NCI-H2029 (cell line): ENCODE results near the gene TRAF2.
A peak's percentile ranks its signal among the peaks of the same experiment; 100 is the strongest.

Experiments used
- DNase-seq: peaks from one replicate; lab custom pipeline; 2025; lab: John Stamatoyannopoulos, UW

The TRAF2 gene

DNA sequence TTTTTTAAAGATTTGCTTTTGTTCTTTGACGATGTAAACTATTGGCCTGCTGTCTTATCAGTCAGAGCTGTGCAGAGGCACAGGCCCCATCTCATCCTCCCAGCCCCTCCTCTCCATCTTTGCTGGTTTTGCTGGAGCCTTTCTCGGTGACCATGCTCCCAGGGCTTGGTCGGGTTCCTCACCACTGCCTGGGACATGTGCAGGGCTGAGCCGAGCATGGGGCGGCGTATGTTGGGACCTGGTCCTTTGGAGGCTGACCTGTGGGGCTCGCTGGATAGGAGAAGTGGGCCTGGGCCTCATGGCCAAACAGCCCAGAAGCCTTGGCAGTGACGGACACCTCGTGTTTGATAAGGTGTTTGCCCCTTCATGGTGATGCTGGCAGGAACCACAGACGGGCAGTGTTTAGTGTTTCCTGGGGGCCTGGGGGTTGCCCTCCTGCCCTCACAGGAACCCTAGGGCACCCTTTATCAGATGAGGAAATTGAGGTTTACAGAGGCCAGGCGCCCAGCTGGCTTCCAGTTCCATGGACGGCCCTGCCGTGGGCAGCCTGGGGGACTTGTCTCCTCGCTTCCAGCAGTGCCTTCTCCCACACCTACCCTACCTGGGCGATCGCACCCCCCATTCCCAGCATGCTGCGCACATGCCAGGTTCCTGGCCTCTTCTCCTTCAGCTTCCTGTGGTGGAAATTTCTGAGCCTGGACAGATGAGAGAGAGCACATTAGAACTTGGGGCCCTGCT, 27.6 kb downstream of the TRAF2 start:
- no peak for DNase-seq

DNA sequence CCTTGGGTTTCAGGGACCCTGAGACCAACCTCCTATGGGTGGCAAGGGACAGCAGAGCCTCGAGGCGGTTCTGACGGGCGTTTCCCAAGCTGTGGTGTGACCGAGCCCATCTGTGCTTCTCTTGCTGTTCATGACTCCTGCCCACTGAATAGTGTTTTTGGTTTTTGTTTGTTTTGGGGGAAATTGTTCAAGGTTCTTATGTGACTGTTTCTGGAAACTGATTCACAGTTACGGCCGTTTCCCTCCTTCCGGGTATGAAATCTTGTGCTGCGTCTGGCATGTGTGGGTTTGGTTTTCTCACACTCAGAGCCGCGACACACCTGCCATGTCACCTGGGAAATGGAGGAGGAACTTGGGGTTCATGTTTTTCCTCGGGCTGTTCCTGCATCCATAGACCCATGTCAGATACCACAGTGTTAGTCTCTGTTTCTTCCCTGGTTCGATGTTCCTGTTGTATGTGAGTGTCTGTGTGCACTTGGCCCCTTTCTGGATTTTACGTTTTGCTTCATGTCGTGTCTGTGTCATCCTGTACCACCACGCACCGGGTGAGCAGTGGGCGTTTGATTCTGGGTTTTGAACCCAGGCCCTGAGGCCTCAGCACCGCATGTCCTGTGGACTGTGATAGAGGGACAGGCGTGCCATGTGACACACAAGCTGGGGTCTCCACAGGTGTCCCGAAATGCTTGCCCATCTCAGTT, 29.5 kb downstream of the TRAF2 start:
- DNase-seq = no peak

DNA sequence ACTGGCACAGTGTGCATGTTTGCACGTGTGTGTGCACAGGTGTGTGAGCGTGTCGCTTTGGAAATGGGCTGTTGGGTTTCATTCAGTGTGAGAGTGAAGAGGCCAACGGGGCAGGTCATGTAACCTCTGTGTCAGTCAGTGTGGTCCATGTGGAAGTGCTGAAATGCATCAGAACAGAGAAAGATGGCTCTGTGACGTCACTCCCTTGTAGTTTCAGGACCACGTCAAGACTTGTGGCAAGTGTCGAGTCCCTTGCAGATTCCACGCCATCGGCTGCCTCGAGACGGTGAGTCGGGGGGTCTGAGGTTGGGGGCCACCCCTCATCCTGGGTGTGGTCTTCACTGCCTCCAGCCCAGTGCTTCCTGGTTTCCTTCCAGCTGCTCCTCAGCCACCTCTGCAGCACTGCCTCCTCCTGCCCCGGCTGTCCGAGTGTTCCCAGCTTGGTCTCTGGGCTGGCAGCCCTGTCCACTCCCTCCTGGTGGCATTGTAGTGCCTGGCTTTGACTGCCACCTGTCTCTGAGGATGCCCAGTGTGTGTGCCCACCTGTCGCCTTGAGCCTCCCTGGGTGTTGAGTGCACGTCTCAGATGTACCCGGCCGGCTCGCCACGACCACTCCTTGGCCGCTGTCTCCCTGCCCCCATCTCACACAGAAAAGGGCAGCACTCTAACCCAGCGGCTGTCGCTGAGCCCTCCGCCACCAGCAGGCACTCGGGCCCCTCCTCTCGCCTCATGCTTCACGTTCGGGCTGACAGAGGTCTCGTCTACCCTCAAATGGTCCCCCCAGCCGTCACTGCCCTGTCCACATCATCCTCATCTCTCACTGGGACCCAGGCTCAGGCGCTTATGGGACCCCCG, 30.2 kb downstream of the TRAF2 start:
- no peak for DNase-seq

DNA sequence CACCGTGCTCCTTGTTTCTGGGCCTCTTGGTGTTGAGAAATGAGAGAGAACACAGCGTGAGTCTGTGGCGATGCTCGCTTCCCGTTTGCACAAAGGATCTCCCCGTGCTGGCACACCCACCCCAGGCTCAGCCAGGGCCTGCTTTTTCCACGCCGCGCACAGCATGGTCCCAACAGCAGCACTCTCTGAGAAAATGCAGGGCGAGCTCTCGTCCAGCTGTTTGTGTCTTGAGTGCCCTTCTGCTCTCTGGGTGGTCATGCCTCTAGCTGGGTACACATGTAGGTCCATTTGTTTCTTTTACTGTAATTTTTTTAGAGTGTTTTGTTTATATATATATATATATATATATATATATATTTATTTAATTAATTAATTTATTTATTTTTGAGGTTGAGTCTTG, 31.6 kb downstream of the TRAF2 start:
- no peak for DNase-seq

DNA sequence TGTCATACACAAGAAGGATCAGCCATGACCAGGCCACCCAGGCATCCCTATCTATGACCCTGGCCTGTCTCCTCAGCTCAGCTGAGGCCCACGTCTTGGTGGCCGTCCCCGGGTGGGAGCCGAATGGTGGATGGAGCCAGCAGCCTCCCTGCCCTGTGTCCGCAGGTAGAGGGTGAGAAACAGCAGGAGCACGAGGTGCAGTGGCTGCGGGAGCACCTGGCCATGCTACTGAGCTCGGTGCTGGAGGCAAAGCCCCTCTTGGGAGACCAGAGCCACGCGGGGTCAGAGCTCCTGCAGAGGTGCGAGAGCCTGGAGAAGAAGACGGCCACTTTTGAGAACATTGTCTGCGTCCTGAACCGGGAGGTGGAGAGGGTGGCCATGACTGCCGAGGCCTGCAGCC, 33.8 kb downstream of the TRAF2 start:
- DNase-seq = no peak

DNA sequence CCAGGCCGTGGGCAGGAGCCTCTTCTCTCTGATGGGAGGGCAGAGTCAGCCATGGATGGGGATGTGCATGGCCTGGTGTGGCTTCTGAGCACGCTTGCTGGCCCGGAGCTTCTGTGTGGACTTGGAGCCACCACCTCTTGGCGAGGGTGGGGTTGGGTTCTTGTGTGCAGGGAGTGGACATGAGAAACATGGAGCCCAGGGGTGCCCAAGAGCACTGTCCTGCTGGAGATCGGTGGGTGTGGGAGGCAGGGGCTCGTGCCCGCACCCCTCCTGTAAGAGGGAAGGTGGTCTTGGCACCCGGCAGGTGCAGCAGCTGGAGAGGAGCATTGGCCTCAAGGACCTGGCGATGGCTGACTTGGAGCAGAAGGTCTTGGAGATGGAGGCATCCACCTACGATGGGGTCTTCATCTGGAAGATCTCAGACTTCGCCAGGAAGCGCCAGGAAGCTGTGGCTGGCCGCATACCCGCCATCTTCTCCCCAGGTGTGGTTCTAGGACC, 34.5 kb downstream of the TRAF2 start:
- DNase-seq = no peak

DNA sequence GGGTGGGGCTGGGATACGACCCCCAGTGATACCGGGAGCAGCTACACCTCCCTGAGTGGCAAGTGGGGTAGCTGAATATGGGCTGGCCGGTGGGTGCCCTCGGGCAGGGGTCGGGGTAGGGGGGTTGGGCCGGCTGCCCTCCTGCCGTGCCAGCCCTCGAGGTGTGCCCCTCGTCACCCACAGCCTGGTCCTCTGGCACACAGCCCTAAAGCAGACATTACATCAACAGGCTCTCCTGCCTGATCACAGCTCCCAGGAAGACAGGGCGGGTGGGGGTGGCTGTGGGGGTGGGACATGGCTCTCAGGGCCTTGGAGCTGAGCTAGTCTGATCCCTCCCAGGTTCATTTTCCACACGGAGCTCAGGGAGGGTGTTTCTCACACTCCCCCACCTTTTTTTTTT, 35.0 kb downstream of the TRAF2 start:
- DNase-seq = no peak

DNA sequence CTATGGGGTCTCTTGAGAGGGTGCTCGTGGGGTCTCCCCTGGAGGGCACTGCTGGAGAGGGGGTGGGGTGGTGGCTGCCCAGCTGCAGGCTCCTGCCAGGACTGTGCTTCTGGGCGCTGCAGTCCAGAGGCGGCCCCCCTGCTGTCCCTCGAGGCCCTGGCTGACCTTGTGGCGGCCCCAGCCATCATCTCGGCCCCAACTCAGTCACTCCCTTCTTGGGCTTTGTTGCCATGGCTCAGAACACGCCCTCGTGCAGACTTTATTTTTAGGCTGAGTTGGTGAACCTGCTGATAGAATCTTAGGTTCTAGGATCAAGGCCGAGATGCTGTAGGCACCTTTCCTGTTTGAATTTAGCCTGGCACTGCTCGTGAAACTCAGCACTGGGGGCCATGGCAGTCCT, 35.4 kb downstream of the TRAF2 start:
- DNase-seq = no peak

DNA sequence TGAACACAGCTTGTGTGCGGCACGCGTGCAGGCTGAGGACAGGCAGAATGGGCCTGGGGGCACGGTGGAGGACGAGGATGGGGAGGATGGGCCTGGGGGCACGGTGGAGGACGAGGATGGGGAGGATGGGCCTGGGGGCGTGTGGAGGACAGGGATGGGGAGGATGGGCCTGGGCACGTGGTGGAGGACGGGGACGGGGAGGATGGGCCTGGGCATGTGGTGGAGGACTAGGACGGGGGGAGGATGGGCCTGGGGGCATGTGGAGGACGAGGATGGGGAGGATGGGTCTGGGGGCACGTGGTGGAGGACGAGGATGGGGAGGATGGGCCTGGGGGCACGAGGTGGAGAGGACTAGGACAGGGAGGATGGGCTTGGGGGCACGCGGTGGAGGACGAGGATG, 36.2 kb downstream of the TRAF2 start:
- DNase-seq = no peak

DNA sequence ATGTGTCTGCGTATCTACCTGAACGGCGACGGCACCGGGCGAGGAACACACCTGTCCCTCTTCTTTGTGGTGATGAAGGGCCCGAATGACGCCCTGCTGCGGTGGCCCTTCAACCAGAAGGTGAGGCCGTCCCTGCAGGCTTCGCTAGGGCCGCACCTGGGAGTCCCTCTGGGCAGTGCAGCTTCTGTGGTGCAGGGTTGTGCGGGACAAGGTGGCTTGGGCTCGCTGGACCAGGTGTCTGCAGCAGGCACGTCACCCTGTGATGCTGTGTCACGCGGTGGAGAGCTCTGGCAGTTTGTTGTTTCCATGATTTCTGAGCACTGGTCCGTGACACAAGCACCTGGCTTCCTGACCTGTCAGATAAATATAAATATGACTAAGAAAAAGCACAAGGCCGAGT, 37.6 kb downstream of the TRAF2 start:
- DNase-seq = peak; percentile 95

DNA sequence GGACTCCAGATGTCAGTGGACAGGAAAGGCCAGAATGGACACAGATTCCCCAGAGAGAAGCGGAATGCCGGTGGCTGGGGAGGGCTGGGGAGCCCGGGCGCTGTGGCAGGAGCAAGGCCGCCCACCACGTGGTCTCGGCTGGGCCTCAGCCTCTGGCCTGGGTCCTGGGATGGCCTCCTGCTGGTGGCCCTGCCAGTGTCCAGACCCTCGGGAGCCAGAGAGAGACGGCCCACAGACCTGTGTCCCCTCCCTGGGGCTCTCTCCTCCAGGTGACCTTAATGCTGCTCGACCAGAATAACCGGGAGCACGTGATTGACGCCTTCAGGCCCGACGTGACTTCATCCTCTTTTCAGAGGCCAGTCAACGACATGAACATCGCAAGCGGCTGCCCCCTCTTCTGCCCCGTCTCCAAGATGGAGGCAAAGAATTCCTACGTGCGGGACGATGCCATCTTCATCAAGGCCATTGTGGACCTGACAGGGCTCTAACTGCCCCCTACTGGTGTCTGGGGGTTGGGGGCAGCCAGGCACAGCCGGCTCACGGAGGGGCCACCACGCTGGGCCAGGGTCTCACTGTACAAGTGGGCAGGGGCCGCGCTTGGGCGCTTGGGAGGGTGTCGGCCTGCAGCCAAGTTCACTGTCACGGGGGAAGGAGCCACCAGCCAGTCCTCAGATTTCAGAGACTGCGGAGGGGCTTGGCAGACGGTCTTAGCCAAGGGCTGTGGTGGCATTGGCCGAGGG, 39.3 kb downstream of the TRAF2 start:
- no peak for DNase-seq

DNA sequence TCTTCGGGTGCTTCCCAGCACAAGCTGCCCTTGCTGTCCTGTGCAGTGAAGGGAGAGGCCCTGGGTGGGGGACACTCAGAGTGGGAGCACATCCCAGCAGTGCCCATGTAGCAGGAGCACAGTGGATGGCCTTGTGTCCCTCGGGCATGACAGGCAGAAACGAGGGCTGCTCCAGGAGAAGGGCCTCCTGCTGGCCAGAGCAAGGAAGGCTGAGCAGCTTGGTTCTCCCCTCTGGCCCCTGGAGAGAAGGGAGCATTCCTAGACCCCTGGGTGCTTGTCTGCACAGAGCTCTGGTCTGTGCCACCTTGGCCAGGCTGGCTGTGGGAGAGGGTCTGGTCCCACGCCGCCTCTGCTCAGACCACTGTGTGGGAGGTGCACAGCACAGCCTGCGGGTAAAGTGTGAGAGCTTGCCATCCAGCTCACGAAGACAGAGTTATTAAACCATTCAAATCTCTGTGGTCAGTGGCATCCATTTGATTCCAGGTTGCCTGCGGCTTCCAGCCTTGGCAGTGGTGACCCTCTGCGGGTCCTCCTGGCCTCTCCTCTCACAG, 39.9 kb downstream of the TRAF2 start:
- no peak for DNase-seq

DNA sequence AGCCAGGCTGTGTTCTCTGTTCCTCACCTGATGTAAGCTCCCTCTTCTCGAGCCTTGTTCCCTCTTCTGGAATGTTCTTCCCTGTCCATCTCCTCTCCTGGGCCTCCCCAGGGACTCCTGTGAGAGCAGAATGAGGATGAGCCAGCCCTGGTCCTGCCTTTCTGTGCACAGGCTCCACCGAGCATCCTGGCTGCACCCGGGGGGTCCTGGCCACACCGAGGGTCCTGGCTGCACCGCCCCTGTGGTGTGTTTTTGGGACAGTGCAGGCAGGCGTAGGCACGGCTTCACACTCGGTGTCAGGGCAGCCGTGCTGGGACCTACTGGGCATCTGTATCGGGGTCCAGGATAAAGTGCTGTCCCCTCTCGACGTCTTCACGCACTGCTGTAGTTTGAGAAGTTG, 40.4 kb downstream of the TRAF2 start:
- DNase-seq = no peak

DNA sequence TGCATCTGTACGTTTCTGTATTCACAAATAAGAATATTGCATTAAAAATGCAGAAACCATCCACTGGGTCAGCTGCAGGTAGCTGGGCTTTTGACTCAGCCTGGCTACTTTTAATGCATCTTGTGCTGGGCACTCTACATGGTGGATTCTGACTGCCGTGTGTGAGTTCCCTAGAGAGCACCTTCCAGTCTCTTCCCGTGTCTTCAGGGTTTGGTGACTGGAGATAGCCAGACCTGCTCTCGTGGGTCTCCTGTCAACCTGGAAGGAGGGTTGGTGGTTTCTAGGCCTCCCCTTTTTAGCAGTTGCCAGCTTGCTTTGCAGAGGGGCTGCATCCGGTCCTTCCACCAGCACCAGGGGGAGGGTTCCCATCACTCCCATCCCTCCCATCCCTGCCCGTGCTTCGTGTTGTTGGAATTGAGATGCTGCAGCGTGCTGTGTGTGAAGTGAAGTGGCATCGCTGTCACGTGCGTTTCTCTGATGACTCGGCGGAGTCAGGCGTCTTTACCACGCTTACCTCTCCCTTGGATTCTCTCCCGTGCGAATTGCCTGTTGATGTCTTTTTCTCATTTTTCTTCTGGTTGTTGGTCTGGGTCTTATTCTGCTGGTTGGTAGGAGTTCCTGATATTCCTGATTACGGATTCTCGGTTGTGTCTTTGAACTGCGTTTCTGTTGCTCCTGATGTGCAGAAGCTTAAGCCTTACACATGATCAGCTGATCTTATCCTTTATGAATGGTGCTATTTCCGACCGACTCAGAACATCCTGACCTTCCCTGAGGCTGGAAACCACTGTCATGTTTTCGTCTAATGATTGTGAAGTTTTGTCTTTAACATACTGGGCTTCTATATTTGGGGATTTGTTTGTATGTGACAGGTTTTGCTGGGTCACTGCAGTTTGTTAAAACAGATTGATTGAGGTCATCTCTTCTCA, 41.3 kb downstream of the TRAF2 start:
- no peak for DNase-seq

DNA sequence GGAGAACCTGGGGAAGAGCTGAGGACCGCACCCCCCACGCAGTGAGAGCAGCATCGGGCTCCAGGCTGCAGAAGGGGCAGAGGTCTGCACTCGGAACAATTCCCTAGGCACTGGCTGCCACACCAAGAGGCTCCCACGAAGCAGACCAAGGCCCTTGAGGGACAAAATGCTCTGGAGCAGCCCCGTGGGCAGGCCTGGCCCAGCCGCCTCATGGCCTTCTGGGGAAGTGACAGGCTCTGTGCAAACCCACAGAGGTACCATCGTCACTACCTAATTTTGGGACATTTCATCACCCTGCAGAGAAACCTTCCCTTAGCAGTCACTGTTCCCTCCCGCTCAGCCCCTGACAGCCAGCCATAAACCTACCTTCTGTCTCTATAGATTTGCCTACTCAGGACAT, 42.3 kb downstream of the TRAF2 start:
- no peak for DNase-seq

DNA sequence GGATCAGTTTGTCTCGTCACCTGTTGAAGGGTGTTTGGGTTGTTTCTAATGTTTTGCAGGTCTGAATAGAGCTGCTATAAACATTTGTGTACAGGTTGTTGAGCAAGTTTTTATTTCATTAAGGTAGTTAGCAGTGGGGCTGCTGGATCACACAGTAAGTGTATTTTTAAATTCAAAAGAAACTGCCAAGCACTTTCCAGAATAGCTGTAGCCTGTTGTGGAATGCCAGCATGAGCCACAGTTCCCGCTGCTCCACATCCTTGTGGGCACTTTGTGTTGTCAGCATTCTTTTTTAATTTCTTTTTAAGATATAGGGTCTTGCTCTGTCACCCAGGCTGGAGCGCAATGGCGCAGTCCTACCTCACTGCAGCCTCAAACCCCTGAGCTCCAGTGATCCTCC, 43.7 kb downstream of the TRAF2 start:
- DNase-seq = no peak

DNA sequence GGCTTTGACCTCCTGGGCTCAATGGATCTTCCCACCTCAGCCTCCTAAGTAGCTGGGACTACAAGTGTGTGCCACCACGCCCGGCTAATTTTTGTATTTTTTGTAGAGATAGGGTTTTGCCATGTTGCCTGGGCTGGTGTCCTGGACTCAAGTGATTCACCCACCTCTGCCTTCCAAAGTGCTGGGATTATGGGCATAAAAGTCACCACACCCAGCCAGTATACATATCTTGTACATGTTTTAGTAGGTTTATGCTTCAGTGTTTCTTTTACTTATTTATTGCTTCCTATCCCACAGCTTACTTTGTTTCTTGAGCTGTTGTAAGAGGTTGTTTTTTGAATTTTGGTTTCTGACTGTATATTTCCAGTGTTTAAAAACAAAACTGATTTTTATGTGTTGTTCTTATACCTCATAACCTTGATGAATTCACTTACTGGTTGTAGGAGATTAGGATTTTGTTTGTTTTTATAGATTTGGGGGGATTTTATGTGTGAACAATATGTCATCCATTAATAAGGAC, 45.4 kb downstream of the TRAF2 start:
- no peak for DNase-seq

DNA sequence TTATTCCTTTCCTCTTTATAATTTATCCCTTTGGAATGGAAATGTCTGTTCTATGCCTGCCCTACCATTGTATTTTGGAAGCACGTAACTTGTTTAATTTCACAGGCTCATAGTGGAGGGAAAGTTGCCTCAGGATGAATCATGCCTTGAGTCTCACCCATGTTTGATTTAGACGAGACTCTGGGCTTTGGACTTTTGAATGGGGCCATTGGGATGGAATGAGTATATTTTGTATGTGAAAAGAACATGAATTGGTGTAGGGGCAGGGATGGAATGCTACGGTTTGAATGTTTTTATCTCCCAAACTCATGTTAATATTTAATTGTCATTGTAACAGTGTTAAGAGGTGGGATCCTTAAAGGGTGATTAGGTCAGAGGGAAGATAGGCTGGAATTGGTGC, 48.0 kb downstream of the TRAF2 start:
- no peak for DNase-seq

DNA sequence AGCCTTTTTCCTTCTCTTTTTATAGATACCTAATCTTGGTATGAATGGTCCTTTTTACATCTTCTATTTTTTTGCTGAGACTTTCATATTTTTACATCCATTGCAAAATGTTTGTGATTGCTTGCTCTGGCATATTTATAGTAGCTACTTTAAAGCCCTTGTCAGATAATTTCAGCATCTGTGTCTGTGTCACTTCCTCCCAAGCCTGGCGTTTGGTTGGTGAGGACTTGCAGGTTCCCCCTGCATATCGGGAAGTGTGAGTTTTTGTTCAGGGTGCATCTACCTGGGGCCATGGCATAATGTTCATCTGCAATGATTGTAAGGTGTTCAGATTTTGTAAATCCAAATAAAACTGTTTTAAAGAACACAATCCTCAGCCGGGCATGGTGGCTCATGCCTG, 49.3 kb downstream of the TRAF2 start:
- DNase-seq = no peak

DNA sequence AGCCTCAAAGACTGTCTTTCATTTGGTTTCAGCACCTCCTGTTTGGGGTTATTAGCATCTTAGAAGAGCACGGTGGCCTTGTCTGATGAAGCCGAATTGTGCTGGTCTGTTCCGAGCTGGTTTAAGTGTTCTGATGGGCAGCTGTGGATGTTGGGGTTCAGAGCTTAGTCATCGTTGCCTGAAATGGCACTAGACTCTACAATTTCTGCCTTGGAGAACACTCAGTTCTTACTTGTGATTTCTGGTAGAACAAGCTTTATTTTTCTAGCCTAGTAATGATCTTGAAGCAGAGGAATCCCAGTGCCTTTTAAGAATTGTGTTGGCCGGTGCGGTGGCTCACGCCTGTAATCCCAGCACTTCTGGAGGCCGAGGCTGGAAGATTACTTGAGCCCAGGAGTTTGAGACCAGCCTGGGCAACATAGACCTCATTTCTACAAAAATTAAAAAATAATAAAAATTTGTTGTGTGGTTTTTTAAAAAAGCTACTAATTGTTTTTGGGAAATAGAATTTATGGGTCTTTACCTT, 50.4 kb downstream of the TRAF2 start:
- DNase-seq = no peak
